ENCODE data around the gene FNDC11.
A peak's percentile ranks its signal among the peaks of the same experiment; 100 is the strongest.

Gene FNDC11

GRCh38 chr20:63540417-63541186 lies 13.4 kb upstream of the FNDC11 start:
- no peaks in the 10 kb centered on the region for H3K36me3 ChIP-seq (ENCODE audit: control insufficient read depth, insufficient read depth, low read length)
- TF ChIP-seq CTCF (IDR thresholded peaks at IDR 0.05; ENCODE audit: insufficient read depth, low read length, poor library complexity, severe bottlenecking), result no peak
- H3K4me3 ChIP-seq (replicated peaks; ENCODE audit: low read depth, low read length), result no peak overlapping the region
- H3K27me3 ChIP-seq (replicated peaks; ENCODE audit: control insufficient read depth, insufficient read depth, low read length), result no peaks in the 10 kb centered on the region
- DNase-seq (ENCODE audit: extremely low read depth, insufficient read length), result no peak

GRCh38 chr20:63541371-63541770 lies 12.6 kb upstream of the FNDC11 start:
- H3K4me3 ChIP-seq (replicated peaks; ENCODE audit: low read depth, low read length), result no peak overlapping the region

GRCh38 chr20:63542031-63542559 lies 11.9 kb upstream of the FNDC11 start:
- no peak for DNase-seq (ENCODE audit: extremely low read depth, insufficient read length)
- H3K27me3 ChIP-seq (replicated peaks; ENCODE audit: control insufficient read depth, insufficient read depth, low read length), result no peaks in the 10 kb centered on the region
- H3K36me3 ChIP-seq (ENCODE audit: control insufficient read depth, insufficient read depth, low read length), result no peaks in the 10 kb centered on the region
- TF ChIP-seq CTCF (IDR thresholded peaks at IDR 0.05; ENCODE audit: insufficient read depth, low read length, poor library complexity, severe bottlenecking), result no peak
- no peak overlapping the region for H3K4me3 ChIP-seq (replicated peaks; ENCODE audit: low read depth, low read length)

More at GRCh38 chr20:63541371-63541770, 12.6 kb upstream of the FNDC11 start:
- DNase-seq (ENCODE audit: extremely low read depth, insufficient read length), result no peak
- no peak for TF ChIP-seq CTCF (IDR thresholded peaks at IDR 0.05; ENCODE audit: insufficient read depth, low read length, poor library complexity, severe bottlenecking)
- H3K36me3 ChIP-seq (ENCODE audit: control insufficient read depth, insufficient read depth, low read length), result no peaks in the 10 kb centered on the region
- H3K27me3 ChIP-seq (replicated peaks; ENCODE audit: control insufficient read depth, insufficient read depth, low read length), result no peaks in the 10 kb centered on the region

- peak; percentile 74 for DNase-seq (ENCODE audit: extremely low read depth, insufficient read length)
- Histone ChIP-seq H3K27me3 (replicated peaks; ENCODE audit: control insufficient read depth, insufficient read depth, low read length) (no peaks in the 10 kb centered on the region), H3K4me3 (replicated peaks; ENCODE audit: low read depth, low read length) (no peak overlapping the region), H3K36me3 (ENCODE audit: control insufficient read depth, insufficient read depth, low read length) (no peaks in the 10 kb centered on the region)
- no peak for TF ChIP-seq CTCF (IDR thresholded peaks at IDR 0.05; ENCODE audit: insufficient read depth, low read length, poor library complexity, severe bottlenecking)
Observed at GRCh38 chr20:63542696-63543095, 11.3 kb upstream of the FNDC11 start.

GRCh38 chr20:63543131-63543530 lies 10.8 kb upstream of the FNDC11 start:
- no peaks in the 10 kb centered on the region for H3K27me3 ChIP-seq (replicated peaks; ENCODE audit: control insufficient read depth, insufficient read depth, low read length)
- no peak for TF ChIP-seq CTCF (IDR thresholded peaks at IDR 0.05; ENCODE audit: insufficient read depth, low read length, poor library complexity, severe bottlenecking)
- H3K36me3 ChIP-seq (ENCODE audit: control insufficient read depth, insufficient read depth, low read length), result no peaks in the 10 kb centered on the region
- DNase-seq (ENCODE audit: extremely low read depth, insufficient read length), result no peak
- H3K4me3 ChIP-seq (replicated peaks; ENCODE audit: low read depth, low read length), result no peak overlapping the region
